Activated CD8-positive, alpha-beta memory T cell treated with anti-CD3 and anti-CD28 coated beads, Interleukin-2, amount 10 ng/mL, durations not matched to agents 7 days and 5 days (primary cell): ENCODE data around the gene SLC35B2. TPM values are rescaled to one million over a fixed set of nuclear protein-coding genes. Genes with fewer than 3 reads are reported as not detected.

Source experiments
- ATAC-seq: fragments of 150-1000 bp; cut with Tn5 transposase; one replicate; pipeline ENCODE4 v1.10.0; 2021; ENCODE audit warnings: moderate library complexity
- CTCF ChIA-PET: fragments of 350-600 bp; sonication (Branson Sonifier 250); formaldehyde crosslinking; loops from one replicate; lab custom pipeline; 2021; ENCODE audit warnings: antibody characterized with exemption; lab: Charles Lee
- DNase-seq: peaks from one replicate; pipeline ENCODE4 v3.0.0-alpha.2; 2020
- H3K27ac Mint-ChIP-seq: one replicate; pipeline ENCODE4 v1.8.0; 2021; ENCODE audit warnings: mild to moderate bottlenecking, mixed read lengths
- H3K27me3 Mint-ChIP-seq: one replicate; pipeline ENCODE4 v1.8.0; 2021; ENCODE audit warnings: mixed read lengths
- H3K36me3 Mint-ChIP-seq: one replicate; pipeline ENCODE4 v1.8.0; 2021; ENCODE audit warnings: mild to moderate bottlenecking, mixed read lengths
- H3K4me1 Mint-ChIP-seq: one replicate; pipeline ENCODE4 v1.8.0; 2021; ENCODE audit warnings: mixed read lengths
- H3K4me3 Mint-ChIP-seq: one replicate; pipeline ENCODE4 v1.8.0; 2021; ENCODE audit warnings: mild to moderate bottlenecking, moderate library complexity, mixed read lengths
- H3K9me3 Mint-ChIP-seq: one replicate; pipeline ENCODE4 v1.8.0; 2022; ENCODE audit warnings: low read depth, mixed read lengths
- total RNA-seq, 2 experiments: library from RNA; stranded (reverse); gene quantifications; one replicate each; pipeline ENCODE4 v1.2.3, GENCODE V29; 2021

The SLC35B2 gene
- total RNA-seq, 2 experiments from 2014 or later: 28.0 to 39.6 TPM

DNA sequence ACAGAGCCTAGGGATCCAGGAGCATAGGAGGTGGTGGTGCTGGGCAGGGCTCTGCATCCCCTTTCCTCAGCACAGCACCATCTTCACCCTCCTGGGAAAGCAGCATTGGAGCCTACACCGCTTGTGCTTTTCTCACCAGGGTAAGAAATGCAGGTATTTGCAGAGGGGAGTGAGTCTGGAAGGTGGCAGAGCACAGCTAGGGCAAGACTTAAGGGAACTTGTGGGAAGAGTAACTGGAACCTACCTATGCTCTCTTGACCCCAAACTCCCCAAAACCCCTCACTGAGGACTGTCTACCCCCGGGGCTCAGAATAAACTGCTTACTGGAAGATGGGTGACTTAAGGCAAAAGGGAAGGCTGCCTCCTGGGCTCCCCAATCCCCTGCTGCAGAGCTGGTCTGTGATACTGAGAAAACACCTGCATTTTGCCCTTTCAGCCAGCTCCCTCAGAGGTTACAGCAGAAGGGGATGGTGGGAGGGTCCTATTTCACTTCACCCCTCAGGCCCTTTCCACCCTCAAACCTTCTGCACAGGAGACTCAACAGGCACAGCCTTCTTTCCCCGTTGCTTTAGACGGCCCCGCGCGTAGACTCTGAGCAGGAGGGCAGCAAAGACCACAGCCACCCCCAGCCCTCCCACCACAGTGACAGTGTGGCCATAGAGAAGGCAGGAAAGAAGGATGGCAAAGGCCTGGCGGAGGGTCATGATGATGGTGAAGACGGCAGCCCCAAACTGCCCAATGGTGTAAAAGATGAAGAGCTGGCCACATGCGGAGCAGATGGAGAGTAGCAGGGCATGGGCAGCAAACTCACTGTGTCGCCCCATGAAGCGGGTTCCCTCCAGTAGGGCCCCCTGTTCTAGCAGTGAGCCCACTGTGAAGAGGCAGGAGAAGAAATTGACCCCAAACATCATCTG is 2.9 kb downstream of the SLC35B2 start:
- H3K4me3 Mint-ChIP-seq: no peak overlapping the region
- DNase-seq (no peak), ATAC-seq (no peak)
- peaks cover 80% of the 10 kb centered on the region for H3K4me1 Mint-ChIP-seq
- CTCF ChIA-PET: interaction anchor here (0.5 to 5.5 kb wide), 11 partner anchors 8 to 481 kb away, joined by 3 to 39 read pairs (median 4); no protein-coding TSS in a partner anchor
- no peaks in the 10 kb centered on the region for H3K9me3 Mint-ChIP-seq
- H3K36me3 Mint-ChIP-seq: peaks cover 58% of the 10 kb centered on the region
- H3K27me3 Mint-ChIP-seq: no peaks in the 10 kb centered on the region
- H3K27ac Mint-ChIP-seq: peak overlapping the region; percentile 73

DNA sequence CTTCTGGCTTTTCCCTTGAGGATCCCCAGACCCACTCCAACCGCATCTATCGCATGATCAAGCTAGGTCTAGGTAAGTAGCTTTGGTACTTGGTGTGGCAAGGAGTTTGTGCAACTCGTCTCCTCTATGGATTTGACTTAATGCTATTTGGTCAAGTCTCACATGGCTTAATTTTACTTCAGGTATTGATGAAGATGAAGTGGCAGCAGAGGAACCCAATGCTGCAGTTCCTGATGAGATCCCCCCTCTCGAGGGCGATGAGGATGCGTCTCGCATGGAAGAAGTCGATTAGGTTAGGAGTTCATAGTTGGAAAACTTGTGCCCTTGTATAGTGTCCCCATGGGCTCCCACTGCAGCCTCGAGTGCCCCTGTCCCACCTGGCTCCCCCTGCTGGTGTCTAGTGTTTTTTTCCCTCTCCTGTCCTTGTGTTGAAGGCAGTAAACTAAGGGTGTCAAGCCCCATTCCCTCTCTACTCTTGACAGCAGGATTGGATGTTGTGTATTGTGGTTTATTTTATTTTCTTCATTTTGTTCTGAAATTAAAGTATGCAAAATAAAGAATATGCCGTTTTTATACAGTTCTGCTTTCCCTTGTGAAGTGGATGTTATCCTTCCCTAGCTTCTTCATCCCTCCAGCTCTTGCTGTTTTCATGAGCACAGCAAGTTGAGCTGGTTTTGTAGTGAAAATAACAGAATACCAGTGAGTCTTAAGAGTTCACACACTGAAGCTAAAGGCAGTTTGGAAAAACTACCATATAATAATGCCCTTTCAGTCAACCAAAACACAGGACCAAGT is 3.8 kb downstream of the SLC35B2 start:
- DNase-seq (peak; percentile 80), ATAC-seq (peak; percentile 9)
- no peaks in the 10 kb centered on the region for H3K27me3 Mint-ChIP-seq
- peak overlapping the region; percentile 66 for H3K27ac Mint-ChIP-seq
- peaks cover 84% of the 10 kb centered on the region for H3K4me1 Mint-ChIP-seq
- H3K9me3 Mint-ChIP-seq: no peaks in the 10 kb centered on the region
- CTCF ChIA-PET: interaction anchor here (1.0 to 5.5 kb wide), 6 partner anchors 9 to 80 kb away, joined by 3 to 39 read pairs (median 4); no protein-coding TSS in a partner anchor
- H3K4me3 Mint-ChIP-seq: no peak overlapping the region
- H3K36me3 Mint-ChIP-seq: peaks cover 62% of the 10 kb centered on the region

DNA sequence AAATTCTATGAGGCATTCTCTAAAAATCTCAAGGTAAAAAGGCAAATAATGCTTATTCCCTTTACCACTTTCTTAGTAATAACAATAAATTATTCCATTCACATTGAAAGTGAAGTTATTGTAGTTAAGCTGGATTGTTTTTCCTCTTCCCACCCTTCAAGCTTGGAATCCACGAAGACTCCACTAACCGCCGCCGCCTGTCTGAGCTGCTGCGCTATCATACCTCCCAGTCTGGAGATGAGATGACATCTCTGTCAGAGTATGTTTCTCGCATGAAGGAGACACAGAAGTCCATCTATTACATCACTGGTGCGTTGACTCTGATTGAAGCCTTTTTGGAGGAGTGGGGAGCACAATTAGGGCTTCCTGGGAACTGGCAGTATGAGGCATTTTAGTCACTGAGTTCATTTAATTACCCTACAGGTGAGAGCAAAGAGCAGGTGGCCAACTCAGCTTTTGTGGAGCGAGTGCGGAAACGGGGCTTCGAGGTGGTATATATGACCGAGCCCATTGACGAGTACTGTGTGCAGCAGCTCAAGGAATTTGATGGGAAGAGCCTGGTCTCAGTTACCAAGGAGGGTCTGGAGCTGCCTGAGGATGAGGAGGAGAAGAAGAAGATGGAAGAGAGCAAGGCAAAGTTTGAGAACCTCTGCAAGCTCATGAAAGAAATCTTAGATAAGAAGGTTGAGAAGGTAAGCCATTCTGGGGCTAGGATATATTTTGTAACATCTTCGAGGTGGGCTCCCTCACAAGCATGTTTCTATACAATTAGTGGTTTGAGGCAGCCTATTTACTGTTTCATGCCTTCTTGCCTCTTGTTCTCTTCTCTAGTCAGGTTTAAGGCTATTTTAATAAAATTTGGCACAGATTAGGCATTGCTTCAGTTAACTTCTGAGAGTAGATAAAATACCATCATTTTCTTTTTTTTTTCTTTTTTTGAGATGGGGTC is 5.5 kb downstream of the SLC35B2 start:
- Mint-ChIP-seq H3K4me1 (peaks cover 81% of the 10 kb centered on the region), H3K36me3 (peaks cover 72% of the 10 kb centered on the region), H3K27me3 (no peaks in the 10 kb centered on the region), H3K9me3 (no peaks in the 10 kb centered on the region), H3K27ac (peak overlapping the region; percentile 66), H3K4me3 (no peak overlapping the region)
- DNase-seq (no peak), ATAC-seq (no peak)
- CTCF ChIA-PET: interaction anchor here (1.1 to 5.5 kb wide), 5 partner anchors 9 to 622 kb away, joined by 3 to 39 read pairs (median 3); partner anchors contain the start of genes AARS2 and GTPBP2

DNA sequence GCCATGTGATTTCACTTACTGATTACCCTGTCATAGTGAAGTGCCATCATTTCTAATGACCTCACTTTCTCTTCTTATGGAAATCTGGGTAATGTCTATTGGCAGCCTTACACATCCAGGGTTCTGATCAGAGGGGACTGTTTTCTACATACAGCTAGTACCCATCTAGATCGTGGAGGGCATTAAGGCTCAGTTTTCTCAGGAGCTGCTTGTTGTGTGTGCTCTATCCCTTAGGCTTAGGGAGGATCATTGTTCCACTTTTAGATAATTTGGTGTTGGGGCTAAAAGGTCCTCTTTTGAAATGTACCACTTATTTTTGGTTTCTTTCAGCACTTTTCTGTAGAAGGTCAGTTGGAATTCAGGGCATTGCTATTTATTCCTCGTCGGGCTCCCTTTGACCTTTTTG is 6.6 kb downstream of the SLC35B2 start:
- no peak overlapping the region for H3K4me3 Mint-ChIP-seq
- CTCF ChIA-PET: interaction anchor here (1.2 to 5.5 kb wide), 3 partner anchors 12 to 621 kb away, joined by 3 to 39 read pairs (median 4); partner anchors contain the start of gene GTPBP2
- H3K27me3 Mint-ChIP-seq: no peaks in the 10 kb centered on the region
- peak overlapping the region; percentile 77 for H3K27ac Mint-ChIP-seq
- H3K4me1 Mint-ChIP-seq: peaks cover 76% of the 10 kb centered on the region
- peaks cover 74% of the 10 kb centered on the region for H3K36me3 Mint-ChIP-seq
- ATAC-seq (no peak), DNase-seq (no peak)
- no peaks in the 10 kb centered on the region for H3K9me3 Mint-ChIP-seq

DNA sequence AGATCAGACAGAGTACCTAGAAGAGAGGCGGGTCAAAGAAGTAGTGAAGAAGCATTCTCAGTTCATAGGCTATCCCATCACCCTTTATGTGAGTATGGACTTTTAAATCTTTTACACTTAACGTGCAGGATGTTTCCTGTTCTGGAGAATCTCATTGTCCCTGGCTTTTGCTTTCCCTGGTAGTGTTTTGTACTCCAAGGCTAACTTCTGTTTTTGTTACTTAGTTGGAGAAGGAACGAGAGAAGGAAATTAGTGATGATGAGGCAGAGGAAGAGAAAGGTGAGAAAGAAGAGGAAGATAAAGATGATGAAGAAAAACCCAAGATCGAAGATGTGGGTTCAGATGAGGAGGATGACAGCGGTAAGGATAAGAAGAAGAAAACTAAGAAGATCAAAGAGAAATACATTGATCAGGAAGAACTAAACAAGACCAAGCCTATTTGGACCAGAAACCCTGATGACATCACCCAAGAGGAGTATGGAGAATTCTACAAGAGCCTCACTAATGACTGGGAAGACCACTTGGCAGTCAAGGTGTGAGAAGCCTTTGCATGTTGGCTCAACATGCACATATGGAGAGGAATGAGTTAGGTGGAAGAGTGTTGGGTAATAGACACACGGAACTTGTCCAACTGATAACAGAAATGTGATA is 7.1 kb downstream of the SLC35B2 start:
- H3K27ac Mint-ChIP-seq: peak overlapping the region; percentile 77
- H3K4me1 Mint-ChIP-seq: peaks cover 76% of the 10 kb centered on the region
- H3K27me3 Mint-ChIP-seq: no peaks in the 10 kb centered on the region
- ATAC-seq: no peak
- H3K4me3 Mint-ChIP-seq: no peak overlapping the region
- H3K9me3 Mint-ChIP-seq: no peaks in the 10 kb centered on the region
- DNase-seq: no peak
- CTCF ChIA-PET: interaction anchor here (1.5 to 5.5 kb wide), 2 partner anchors 13 to 77 kb away, joined by 4 to 39 read pairs; no protein-coding TSS in a partner anchor
- H3K36me3 Mint-ChIP-seq: peaks cover 73% of the 10 kb centered on the region

DNA sequence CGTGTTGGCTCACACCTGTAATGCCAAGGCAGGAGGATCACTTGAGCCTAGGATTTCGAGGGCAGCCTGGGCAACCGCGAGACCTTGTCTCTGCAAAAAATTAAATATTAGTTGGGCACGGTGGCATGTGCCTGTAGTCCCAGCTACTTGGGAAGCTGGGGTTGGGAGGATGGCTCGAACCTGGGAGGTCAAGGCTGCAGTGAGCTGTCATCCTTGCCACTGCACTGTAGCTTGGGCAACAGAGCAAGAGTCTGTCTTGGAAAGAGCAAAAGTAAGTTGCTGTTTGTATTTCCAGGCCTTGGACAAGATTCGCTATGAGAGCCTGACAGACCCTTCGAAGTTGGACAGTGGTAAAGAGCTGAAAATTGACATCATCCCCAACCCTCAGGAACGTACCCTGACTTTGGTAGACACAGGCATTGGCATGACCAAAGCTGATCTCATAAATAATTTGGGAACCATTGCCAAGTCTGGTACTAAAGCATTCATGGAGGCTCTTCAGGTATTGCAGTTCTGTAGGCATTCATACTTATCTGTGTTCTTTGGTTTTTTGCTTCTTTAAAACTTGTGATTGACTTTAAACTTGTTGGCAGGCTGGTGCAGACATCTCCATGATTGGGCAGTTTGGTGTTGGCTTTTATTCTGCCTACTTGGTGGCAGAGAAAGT is 8.1 kb downstream of the SLC35B2 start:
- Mint-ChIP-seq H3K36me3 (peaks cover 68% of the 10 kb centered on the region), H3K4me3 (peak overlapping the region; percentile 99), H3K27ac (peak overlapping the region; percentile 99), H3K9me3 (no peaks in the 10 kb centered on the region), H3K27me3 (no peaks in the 10 kb centered on the region), H3K4me1 (peaks cover 71% of the 10 kb centered on the region)
- ATAC-seq (no peak), DNase-seq (no peak)
- CTCF ChIA-PET: interaction anchor here (2.0 to 5.1 kb wide), 4 partner anchors 8 to 76 kb away, joined by 8 to 60 read pairs (median 36); partner anchors contain the start of genes NFKBIE and SLC35B2

DNA sequence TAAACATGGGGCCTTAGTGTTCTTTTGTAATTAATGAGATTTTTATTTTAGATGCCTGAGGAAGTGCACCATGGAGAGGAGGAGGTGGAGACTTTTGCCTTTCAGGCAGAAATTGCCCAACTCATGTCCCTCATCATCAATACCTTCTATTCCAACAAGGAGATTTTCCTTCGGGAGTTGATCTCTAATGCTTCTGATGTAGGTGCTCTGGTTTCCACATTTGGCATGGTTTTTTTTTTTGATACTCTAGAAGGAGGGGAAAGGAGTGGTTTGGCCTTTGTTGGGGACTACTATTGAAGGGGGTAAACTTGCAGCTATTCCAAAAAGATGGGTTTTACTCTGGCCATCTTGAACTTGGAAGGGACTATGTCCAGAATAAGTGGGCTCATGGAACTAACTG is 8.7 kb downstream of the SLC35B2 start:
- H3K36me3 Mint-ChIP-seq: peaks cover 63% of the 10 kb centered on the region
- H3K4me1 Mint-ChIP-seq: peaks cover 66% of the 10 kb centered on the region
- H3K4me3 Mint-ChIP-seq: peak overlapping the region; percentile 99
- CTCF ChIA-PET: interaction anchor here (2.0 to 5.1 kb wide), 5 partner anchors 8 to 76 kb away, joined by 8 to 60 read pairs (median 16); partner anchors contain the start of genes NFKBIE and SLC35B2
- H3K27me3 Mint-ChIP-seq: no peaks in the 10 kb centered on the region
- H3K27ac Mint-ChIP-seq: peak overlapping the region; percentile 99
- DNase-seq (no peak), ATAC-seq (no peak)
- H3K9me3 Mint-ChIP-seq: no peaks in the 10 kb centered on the region

DNA sequence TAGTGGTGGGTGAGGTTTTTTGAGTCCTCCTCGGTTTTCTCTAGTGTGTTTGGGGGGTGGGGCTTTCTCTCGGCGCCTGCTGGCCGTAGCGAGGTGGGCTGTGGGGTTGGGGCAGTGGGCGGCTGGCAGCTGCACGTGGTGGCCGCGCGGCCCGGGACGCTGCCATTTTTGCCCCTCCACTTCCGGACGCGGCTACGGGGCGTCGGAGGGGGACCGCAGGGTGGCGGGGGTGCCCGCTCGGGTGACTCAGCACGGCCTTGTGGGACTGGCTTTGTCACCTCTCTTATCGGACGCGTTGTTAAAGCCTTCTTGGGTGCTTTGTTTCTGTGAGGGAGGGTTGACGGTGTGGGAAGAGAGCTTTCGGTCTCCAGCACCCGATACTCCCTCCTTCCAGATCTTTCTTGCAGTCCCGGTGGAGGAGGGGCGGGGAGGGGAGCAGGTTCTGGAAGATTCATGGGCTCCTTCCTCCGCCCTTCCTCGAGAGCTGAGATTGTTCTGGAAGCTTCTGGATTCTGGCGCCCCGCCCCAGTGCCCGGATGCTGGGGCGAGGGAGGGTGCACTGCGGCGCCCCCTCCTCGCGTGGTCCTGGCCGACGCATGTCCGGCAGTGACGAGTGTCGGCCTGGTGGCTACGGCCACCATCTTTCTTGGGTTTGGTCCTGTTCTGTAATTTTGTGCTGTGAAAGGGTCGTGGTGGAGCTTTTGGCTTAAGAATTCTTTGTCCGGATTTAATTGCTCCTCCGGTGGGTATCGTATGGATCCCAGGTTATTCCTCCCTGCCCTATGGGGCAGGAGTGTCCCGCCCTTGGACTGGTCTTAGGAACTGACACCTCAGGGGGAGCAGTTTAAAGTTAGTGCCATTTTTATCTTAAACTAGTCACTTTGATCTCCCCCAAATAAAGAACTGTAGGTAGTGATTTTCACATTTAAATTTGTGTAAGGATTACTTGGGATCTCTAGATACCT is 9.7 kb downstream of the SLC35B2 start:
- peak overlapping the region; percentile 99 for H3K4me3 Mint-ChIP-seq
- peak overlapping the region; percentile 99 for H3K27ac Mint-ChIP-seq
- ATAC-seq (peak; percentile 47), DNase-seq (peak; percentile 92)
- CTCF ChIA-PET: interaction anchor here (0.9 to 5.1 kb wide), 13 partner anchors 9 to 478 kb away, joined by 3 to 60 read pairs (median 6); partner anchors contain the start of genes AARS2, NFKBIE, SLC29A1 and SLC35B2
- no peaks in the 10 kb centered on the region for H3K27me3 Mint-ChIP-seq
- no peaks in the 10 kb centered on the region for H3K9me3 Mint-ChIP-seq
- H3K4me1 Mint-ChIP-seq: peaks cover 57% of the 10 kb centered on the region
- peaks cover 54% of the 10 kb centered on the region for H3K36me3 Mint-ChIP-seq

DNA sequence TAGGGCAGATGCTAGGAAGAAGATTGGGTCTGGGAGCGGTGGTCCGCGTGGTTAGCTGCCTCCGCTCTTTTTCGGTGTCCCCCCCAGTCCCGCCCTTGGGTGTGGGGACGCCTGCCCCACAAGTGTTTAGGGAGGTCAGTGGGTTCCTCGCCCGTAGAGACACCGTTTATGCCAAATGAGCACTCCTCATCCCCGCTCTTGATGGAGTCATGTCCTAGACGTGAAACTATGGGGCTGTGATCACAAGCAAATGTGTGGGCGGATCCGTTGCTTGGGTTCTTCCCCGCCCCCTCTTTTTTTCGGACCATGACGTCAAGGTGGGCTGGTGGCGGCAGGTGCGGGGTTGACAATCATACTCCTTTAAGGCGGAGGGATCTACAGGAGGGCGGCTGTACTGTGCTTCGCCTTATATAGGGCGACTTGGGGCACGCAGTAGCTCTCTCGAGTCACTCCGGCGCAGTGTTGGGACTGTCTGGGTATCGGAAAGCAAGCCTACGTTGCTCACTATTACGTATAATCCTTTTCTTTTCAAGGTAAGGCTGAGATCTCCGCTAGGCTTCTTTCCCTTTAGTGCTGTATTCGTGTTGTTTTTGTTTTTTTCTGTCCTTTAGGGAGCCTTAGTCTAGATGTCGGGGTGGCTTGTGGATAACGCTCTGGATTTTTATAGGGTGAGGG is 10.5 kb downstream of the SLC35B2 start, which contains the start of gene HSP90AB1:
HSP90AB1 (plus strand) TSS at position 439 of the 675 bp plus-strand sequence. CDS start 1,529 bp downstream, outside the sequence.
- ATAC-seq: peak; percentile 82
- peak within 1 kb of the TSS; percentile 99 for H3K4me3 Mint-ChIP-seq
- DNase-seq: peak; percentile 98
- CTCF ChIA-PET: interaction anchor here (1.0 to 5.1 kb wide), 11 partner anchors 10 to 477 kb away, joined by 3 to 60 read pairs (median 6); partner anchors contain the start of genes AARS2, NFKBIE, SLC29A1 and SLC35B2
- no peaks in the 10 kb centered on the region for H3K27me3 Mint-ChIP-seq
- H3K9me3 Mint-ChIP-seq: no peaks in the 10 kb centered on the region
- peaks cover 52% of the 10 kb centered on the region for H3K4me1 Mint-ChIP-seq
- peaks cover 47% of the 10 kb centered on the region for H3K36me3 Mint-ChIP-seq
- H3K27ac Mint-ChIP-seq: peak within 1 kb of the TSS; percentile 99
